Esophagus squamous epithelium (tissue), 4 donors: ENCODE measurements around the gene TPM4.

ENCODE experiments used
- CTCF ChIP-seq, 6 experiments: fragments of 450-650 bp in 4 of 6; fragments of 200-600 bp in 2 of 6; sonication (generic) in 2 of 6; IDR thresholded peaks; one replicate each; pipeline ENCODE4 v1.5.1; 2016 to 2019; ENCODE audit warnings: antibody characterized with exemption in 6 of 6, mild to moderate bottlenecking in 4 of 6, moderate library complexity in 4 of 6
- POLR2A ChIP-seq, 4 donors: fragments of 450-650 bp; IDR thresholded peaks; one replicate each; pipeline ENCODE4 v1.6.1; 2017; ENCODE audit warnings: antibody characterized with exemption in 4 of 4, mild to moderate bottlenecking in 4 of 4, moderate library complexity in 3 of 4

GRCh38 chr19:16125737-16126495 is 49.6 kb downstream of the TPM4 start:
- TF ChIP-seq CTCF (IDR thresholded peaks at IDR 0.05) (no peak), POLR2A (IDR thresholded peaks at IDR 0.05) (no peak)
